ENCODE data around the gene SPDYE4. TPM values are rescaled to one million over a fixed set of nuclear protein-coding genes. Genes with fewer than 3 reads are reported as not detected.

Gene SPDYE4
- total and polyA plus RNA-seq, 2 experiments from 2014 or later, result not detected

GRCh38 chr17:8712698-8713097, 45.6 kb downstream of the SPDYE4 start (continued):
- TF ChIP-seq ZNF462 (CRISPR knock-in tag; IDR thresholded peaks at IDR 0.05), result no peak
- no peak for TF ChIP-seq ETS1 (IDR thresholded peaks at IDR 0.05)
- no peak for TF ChIP-seq CREB1 (CRISPR knock-in tag; IDR thresholded peaks at IDR 0.05; ENCODE audit: low read depth)
- no peak for TF ChIP-seq POLR2AphosphoS5 (IDR thresholded peaks at IDR 0.05; ENCODE audit: low read depth)
- TF ChIP-seq ZNF331 (CRISPR knock-in tag; IDR thresholded peaks at IDR 0.05; ENCODE audit: low read depth), result no peak

GRCh38 chr17:8711291-8711690, 47.1 kb downstream of the SPDYE4 start:
- Mint-ChIP-seq H3K27me3 (ENCODE audit: insufficient read depth, low read depth, poor library complexity) (peaks cover 7% of the 10 kb centered on the region), H3K36me3 (ENCODE audit: low read depth) (no peaks in the 10 kb centered on the region), H3K27ac (no peak overlapping the region)

More at GRCh38 chr17:8711291-8711690, 47.1 kb downstream of the SPDYE4 start:
- H2AFZ ChIP-seq, result no peak overlapping the region
- no peak overlapping the region for H3K4me3 ChIP-seq
- H3K9me2 ChIP-seq (ENCODE audit: insufficient read depth), result no peaks in the 10 kb centered on the region
- H3K4me2 ChIP-seq, result no peak overlapping the region
- H3K27me3 ChIP-seq (ENCODE audit: insufficient read depth), result no peaks in the 10 kb centered on the region
- H3K36me3 ChIP-seq (ENCODE audit: insufficient read depth), result no peaks in the 10 kb centered on the region
- H3K4me1 ChIP-seq (ENCODE audit: insufficient read depth), result no peaks in the 10 kb centered on the region
- H3F3A ChIP-seq (replicated peaks; ENCODE audit: low read depth), result no peaks in the 10 kb centered on the region
- no peak overlapping the region for H3K27ac ChIP-seq (ENCODE audit: low read depth)
- no peaks in the 10 kb centered on the region for H3K4me1 Mint-ChIP-seq
- ATAC-seq (no peak), DNase-seq (ENCODE audit: low spot score) (no peak)
- no peaks in the 10 kb centered on the region for H3K9me3 Mint-ChIP-seq
- H3K4me3 Mint-ChIP-seq, result no peak overlapping the region
- no peaks in the 10 kb centered on the region for H3K79me2 ChIP-seq (replicated peaks; ENCODE audit: insufficient read depth)
- no peaks in the 10 kb centered on the region for H4K20me1 ChIP-seq (replicated peaks; ENCODE audit: insufficient read depth)
- TF ChIP-seq ETS1 (IDR thresholded peaks at IDR 0.05), result no peak
- no peak for TF ChIP-seq JUNB (IDR thresholded peaks at IDR 0.05; ENCODE audit: unreplicated experiment)
- no peak for TF ChIP-seq EZH2 (IDR thresholded peaks at IDR 0.05; ENCODE audit: low read depth, unreplicated experiment)
- no peak for TF ChIP-seq POLR2AphosphoS5 (IDR thresholded peaks at IDR 0.05; ENCODE audit: low read depth)
- no peak for TF ChIP-seq CREB1 (CRISPR knock-in tag; IDR thresholded peaks at IDR 0.05; ENCODE audit: low read depth)
- no peak for TF ChIP-seq CTCF (conservative IDR thresholded peaks at IDR 0.05; ENCODE audit: low read depth in 2 of 2)
- TF ChIP-seq ZNF331 (CRISPR knock-in tag; IDR thresholded peaks at IDR 0.05; ENCODE audit: low read depth), result no peak
- TF ChIP-seq ZNF114 (CRISPR knock-in tag; IDR thresholded peaks at IDR 0.05), result no peak
- TF ChIP-seq NANOG (IDR thresholded peaks at IDR 0.05; ENCODE audit: borderline replicate concordance), result no peak
